Activated CD4-positive, alpha-beta T cell treated with anti-CD3 and anti-CD28 coated beads, Interleukin-2, amount 10 ng/mL, durations not matched to agents 7 days and 5 days (primary cell): Measurements from ENCODE around the gene MARCHF9. TPM values are rescaled to one million over a fixed set of nuclear protein-coding genes. Genes with fewer than 3 reads are reported as not detected.
"Not testable (repeated sequence)": the region's sequence is repeated elsewhere in the genome, so short reads cannot be mapped to it uniquely, and the experiment has no call there.

ENCODE experiments used
- CTCF ChIA-PET: fragments of 350-600 bp; sonication (Branson Sonifier 250); formaldehyde crosslinking; loops from one replicate; lab custom pipeline; 2021; ENCODE audit warnings: antibody characterized with exemption; lab: Charles Lee
- POLR2A ChIA-PET: fragments of 350-600 bp; sonication (Branson Sonifier 250); formaldehyde crosslinking; loops from one replicate; lab custom pipeline; 2021; ENCODE audit warnings: antibody characterized with exemption; lab: Charles Lee
- DNase-seq: peaks from one replicate; pipeline ENCODE4 v3.0.0-alpha.2; 2020
- H3K27ac Mint-ChIP-seq: one replicate; pipeline ENCODE4 v1.8.0; 2021; ENCODE audit warnings: mild to moderate bottlenecking, moderate library complexity, mixed read lengths
- H3K27me3 Mint-ChIP-seq: one replicate; pipeline ENCODE4 v1.8.0; 2021; ENCODE audit warnings: mixed read lengths
- H3K36me3 Mint-ChIP-seq: one replicate; pipeline ENCODE4 v1.8.0; 2021; ENCODE audit warnings: low read depth, mixed read lengths
- H3K4me1 Mint-ChIP-seq: one replicate; pipeline ENCODE4 v1.8.0; 2021; ENCODE audit warnings: mixed read lengths
- H3K4me3 Mint-ChIP-seq: one replicate; pipeline ENCODE4 v1.8.0; 2021; ENCODE audit warnings: mild to moderate bottlenecking, moderate library complexity, mixed read lengths
- H3K9me3 Mint-ChIP-seq: one replicate; pipeline ENCODE4 v1.8.0; 2021; ENCODE audit warnings: mixed read lengths
- total RNA-seq, 2 experiments: library from RNA; stranded (reverse); gene quantifications; one replicate each; pipeline ENCODE4 v1.2.3, GENCODE V29; 2021

The MARCHF9 gene, protein sequence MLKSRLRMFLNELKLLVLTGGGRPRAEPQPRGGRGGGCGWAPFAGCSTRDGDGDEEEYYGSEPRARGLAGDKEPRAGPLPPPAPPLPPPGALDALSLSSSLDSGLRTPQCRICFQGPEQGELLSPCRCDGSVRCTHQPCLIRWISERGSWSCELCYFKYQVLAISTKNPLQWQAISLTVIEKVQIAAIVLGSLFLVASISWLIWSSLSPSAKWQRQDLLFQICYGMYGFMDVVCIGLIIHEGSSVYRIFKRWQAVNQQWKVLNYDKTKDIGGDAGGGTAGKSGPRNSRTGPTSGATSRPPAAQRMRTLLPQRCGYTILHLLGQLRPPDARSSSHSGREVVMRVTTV
- total RNA-seq = 10 to 100 TPM; 23.7 to 27.2 TPM

DNA sequence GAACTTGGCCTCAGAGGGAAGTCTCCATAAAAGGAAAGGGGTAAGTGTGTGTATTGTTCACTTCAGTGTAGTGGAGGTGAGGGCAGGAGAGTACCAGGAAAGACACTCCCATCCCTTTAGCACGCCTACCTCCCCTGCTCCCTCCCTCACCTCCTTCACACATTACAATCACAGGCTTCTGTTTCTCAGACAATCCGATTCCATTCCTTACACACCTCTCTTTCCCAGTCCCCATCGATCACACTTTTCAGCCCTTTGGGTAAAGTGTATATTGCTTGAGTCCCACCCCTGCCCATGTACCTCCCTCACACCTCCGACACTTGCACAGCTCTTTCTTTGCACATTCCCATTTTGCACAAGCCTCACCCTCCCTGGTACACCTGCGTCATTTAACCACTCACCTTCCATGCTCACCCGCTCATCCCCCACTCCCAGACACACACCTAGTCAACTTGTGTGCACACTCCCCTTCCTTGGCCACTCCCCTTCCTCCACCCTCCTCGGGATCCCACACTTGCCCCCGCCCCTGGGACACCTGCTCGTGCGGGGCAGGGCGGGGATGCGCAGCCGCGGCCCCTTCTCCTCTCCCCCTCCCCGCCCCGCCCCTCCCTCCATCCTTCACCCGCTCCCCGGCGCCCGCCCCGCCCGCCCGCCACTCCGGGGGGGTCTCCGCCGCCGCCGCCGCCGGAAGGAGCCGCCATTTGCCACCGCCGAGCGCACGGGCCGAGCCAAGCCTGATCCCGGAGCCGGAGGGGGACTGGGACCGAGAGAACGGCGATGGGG lies at the start of gene MARCHF9:
Gene MARCHF9, plus strand, starts transcription at position 693 of the 783 bp plus-strand sequence. CDS start 426 bp downstream, outside the sequence.
- no peaks in the 10 kb centered on the region for H3K9me3 Mint-ChIP-seq
- peaks cover 60% of the 10 kb centered on the region for H3K4me1 Mint-ChIP-seq
- no peaks in the 10 kb centered on the region for H3K27me3 Mint-ChIP-seq
- peak within 1 kb of the TSS; percentile 78 for H3K4me3 Mint-ChIP-seq
- H3K27ac Mint-ChIP-seq = peak within 1 kb of the TSS; percentile 77
- peak; percentile 91 for DNase-seq
- CTCF ChIA-PET = interaction anchor here (1.0 to 3.9 kb wide), 2 partner anchors 12 to 25 kb away, joined by 3 to 56 read pairs; partner anchors contain the start of gene CYP27B1
- POLR2A ChIA-PET = no interaction called here
- peaks cover 35% of the 10 kb centered on the region for H3K36me3 Mint-ChIP-seq

DNA sequence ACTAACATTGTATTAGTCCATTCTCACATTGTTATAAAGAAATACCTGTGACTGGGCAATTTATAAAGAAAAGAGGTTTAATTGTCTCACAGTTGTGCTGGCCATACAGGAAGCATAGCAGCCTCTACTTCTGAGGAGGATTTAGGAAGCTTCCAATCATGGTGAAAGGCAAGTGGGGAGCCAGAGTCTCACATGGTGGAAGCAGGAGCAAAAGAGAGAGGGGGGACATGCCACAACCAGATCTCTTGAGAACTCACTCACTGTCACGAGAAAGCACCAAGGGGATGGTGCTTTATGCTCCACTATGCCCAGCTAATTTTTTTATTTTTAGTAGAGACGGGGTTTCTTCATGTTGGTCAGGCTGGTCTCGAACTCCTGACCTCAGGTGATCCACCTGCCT lies 47.7 kb upstream of the MARCHF9 start:
- Mint-ChIP-seq H3K4me1 (peaks cover 4% of the 10 kb centered on the region), H3K27ac (no peak overlapping the region), H3K27me3 (no peaks in the 10 kb centered on the region), H3K36me3 (peaks cover 62% of the 10 kb centered on the region), H3K9me3 (peaks cover 15% of the 10 kb centered on the region), H3K4me3 (no peak overlapping the region)
- POLR2A ChIA-PET = no interaction called here
- CTCF ChIA-PET = interaction anchor here (1.2 kb wide), 1 partner anchor 15 kb away, joined by 4 read pairs; no protein-coding TSS in a partner anchor
- DNase-seq = no peak

DNA sequence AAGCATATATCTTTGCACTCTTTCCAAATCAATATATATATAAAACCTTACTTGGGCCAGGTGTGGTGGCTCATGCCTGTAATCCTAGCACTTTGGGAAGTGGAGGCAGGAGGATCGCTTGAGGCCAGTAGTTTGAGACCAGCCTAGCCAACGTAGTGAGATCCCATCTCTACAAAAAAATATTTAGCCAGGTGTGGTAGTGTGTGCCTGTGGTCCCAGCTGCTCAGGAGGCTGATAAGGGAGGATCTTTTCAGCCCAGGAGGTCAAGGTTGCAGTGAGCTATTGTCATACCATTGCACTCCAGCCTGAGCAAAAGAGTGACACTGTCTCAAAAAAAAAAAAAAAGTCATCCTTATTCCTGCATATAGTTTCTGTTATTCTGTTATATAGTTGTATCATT lies 46.6 kb upstream of the MARCHF9 start:
- Mint-ChIP-seq H3K4me1 (peaks cover 4% of the 10 kb centered on the region), H3K4me3 (no peak overlapping the region), H3K27me3 (no peaks in the 10 kb centered on the region), H3K36me3 (peaks cover 56% of the 10 kb centered on the region), H3K27ac (no peak overlapping the region), H3K9me3 (peaks cover 8% of the 10 kb centered on the region)
- ChIA-PET POLR2A (no interaction called here), CTCF (interaction anchor here (0.6 kb wide), 1 partner anchor 24 kb away, joined by 3 read pairs; no protein-coding TSS in a partner anchor)
- DNase-seq = no peak

DNA sequence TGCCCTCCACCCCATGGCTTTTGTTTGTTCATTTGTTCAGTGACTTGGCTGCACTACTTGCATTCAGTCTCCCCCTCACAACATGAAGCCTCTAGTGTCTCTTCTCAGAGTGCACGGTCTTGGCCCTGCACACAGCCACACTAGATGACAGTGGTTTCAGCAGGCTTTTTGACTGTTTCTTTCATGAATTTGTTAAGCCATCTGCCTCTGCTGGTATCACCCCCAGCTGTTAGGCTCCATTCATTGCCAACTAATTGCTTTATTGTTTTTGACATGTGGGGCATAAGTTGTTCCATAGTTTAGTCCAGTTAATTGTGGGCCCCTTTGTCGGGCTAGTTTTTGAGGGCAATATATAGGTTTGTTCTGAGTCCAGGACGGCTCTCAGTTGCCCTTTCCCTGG lies 42.2 kb upstream of the MARCHF9 start:
- no peak for DNase-seq
- Mint-ChIP-seq H3K27me3 (no peaks in the 10 kb centered on the region), H3K36me3 (peaks cover 33% of the 10 kb centered on the region), H3K27ac (no peak overlapping the region), H3K9me3 (no peaks in the 10 kb centered on the region), H3K4me1 (peaks cover 4% of the 10 kb centered on the region), H3K4me3 (no peak overlapping the region)
- POLR2A ChIA-PET = no interaction called here
- CTCF ChIA-PET = interaction anchor here (0.6 to 0.7 kb wide), 2 partner anchors 22 to 130 kb away, joined by 3 read pairs; no protein-coding TSS in a partner anchor

DNA sequence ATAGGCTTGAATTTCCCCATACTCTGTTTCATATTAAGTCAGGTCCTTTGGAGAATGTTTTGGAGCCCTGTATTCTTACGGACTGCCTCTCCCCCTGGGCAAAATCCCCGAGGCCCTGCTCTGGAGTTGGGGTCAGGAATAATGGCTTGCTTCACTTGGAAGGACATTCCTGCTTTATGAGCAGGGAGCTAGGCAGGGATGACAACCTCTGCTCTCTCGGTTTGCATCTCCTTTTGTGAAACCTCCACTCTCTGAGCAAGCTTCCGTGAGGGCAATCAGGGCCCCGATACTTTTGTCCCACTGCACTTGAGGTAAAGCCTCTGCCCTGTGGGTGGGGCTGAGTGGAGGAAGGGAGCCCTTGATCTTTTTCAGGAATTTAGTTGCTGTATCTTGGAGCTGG lies 41.7 kb upstream of the MARCHF9 start:
- no peaks in the 10 kb centered on the region for H3K9me3 Mint-ChIP-seq
- peaks cover 38% of the 10 kb centered on the region for H3K36me3 Mint-ChIP-seq
- H3K4me3 Mint-ChIP-seq = no peak overlapping the region
- peaks cover 4% of the 10 kb centered on the region for H3K4me1 Mint-ChIP-seq
- no peak for DNase-seq
- no peaks in the 10 kb centered on the region for H3K27me3 Mint-ChIP-seq
- ChIA-PET CTCF (interaction anchor here (0.6 to 0.7 kb wide), 2 partner anchors 22 to 130 kb away, joined by 3 read pairs; no protein-coding TSS in a partner anchor), POLR2A (interaction anchor here (0.6 kb wide), 1 partner anchor 77 kb away, joined by 4 read pairs; no protein-coding TSS in a partner anchor)
- no peak overlapping the region for H3K27ac Mint-ChIP-seq

DNA sequence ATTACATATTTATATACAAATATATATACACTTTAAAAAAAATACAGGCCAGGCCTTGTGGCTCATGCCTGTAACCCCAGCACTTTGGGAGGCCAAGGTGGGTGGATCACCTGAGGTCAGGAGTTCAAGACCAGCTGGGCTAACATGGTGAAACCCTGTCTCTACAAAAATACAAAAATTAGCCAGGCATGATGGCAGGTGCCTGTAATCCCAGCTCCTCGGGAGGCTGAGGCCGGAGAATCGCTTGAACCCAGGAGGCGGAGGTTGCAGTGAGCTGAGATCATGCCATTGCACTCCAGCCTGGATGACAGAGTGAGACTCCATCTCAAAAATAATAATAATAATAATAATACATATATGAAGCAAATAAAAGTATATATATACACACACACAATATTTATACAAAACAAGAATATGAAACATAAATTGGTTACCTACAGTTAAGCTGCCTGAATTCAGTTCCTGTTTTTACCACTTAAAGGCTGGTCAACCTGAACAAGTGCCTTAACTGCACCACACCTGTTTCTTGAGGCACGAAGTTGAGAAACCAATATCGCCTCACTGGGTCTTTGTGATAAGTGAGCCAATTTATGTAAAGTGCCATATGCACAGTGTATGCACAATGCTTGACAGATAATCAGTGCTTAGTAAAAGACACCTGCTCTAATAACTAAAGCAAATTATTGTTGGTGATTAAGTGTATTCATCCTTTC lies 39.7 kb upstream of the MARCHF9 start:
- H3K9me3 Mint-ChIP-seq, H3K4me1 Mint-ChIP-seq, POLR2A ChIA-PET, CTCF ChIA-PET, H3K27me3 Mint-ChIP-seq, DNase-seq, H3K27ac Mint-ChIP-seq, H3K4me3 Mint-ChIP-seq: not testable (repeated sequence)
- H3K36me3 Mint-ChIP-seq = peaks cover 49% of the 10 kb centered on the region

DNA sequence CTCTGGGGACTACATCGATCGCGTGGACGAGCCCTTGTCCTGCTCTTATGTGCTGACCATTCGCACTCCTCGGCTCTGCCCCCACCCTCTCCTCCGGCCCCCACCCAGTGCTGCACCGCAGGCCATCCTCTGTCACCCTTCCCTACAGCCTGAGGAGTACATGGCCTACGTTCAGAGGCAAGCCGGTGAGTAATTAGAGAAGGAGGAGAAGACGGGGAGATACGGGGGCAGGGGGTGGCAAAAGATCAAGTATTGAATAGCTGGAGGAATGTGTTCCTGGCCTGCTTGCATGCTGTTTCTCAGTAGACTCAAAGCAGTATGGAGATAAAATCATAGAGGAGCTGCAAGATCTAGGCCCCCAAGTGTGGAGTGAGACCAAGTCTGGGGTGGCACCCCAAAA lies 39.1 kb upstream of the MARCHF9 start:
- peaks cover 48% of the 10 kb centered on the region for H3K36me3 Mint-ChIP-seq
- CTCF ChIA-PET = no interaction called here
- DNase-seq = peak; percentile 4
- no peak overlapping the region for H3K4me3 Mint-ChIP-seq
- no peaks in the 10 kb centered on the region for H3K9me3 Mint-ChIP-seq
- H3K27me3 Mint-ChIP-seq = no peaks in the 10 kb centered on the region
- peaks cover 1% of the 10 kb centered on the region for H3K4me1 Mint-ChIP-seq
- no peak overlapping the region for H3K27ac Mint-ChIP-seq
- POLR2A ChIA-PET = no interaction called here

DNA sequence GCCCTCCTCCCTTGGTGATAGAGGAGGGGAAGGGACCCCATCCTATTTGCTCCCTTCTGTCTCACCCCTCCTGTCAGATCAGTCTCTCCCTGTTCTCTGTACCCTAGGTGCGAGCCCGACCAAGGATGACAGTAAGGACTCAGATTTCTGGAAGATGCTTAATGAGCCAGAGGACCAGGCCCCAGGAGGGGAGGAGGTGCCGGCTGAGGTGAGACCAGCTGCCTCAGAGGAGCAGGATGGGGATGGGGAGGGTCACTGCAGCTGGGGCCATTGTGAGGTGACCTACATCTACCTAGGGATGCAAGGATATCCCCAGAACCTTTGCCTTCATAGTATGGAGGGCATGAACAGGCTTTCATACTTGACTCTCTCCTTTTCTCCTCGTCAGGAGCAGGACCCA lies 38.6 kb upstream of the MARCHF9 start:
- Mint-ChIP-seq H3K9me3 (no peaks in the 10 kb centered on the region), H3K36me3 (peaks cover 50% of the 10 kb centered on the region), H3K4me1 (peaks cover 1% of the 10 kb centered on the region), H3K27ac (no peak overlapping the region), H3K27me3 (no peaks in the 10 kb centered on the region), H3K4me3 (no peak overlapping the region)
- CTCF ChIA-PET = no interaction called here
- POLR2A ChIA-PET = no interaction called here
- DNase-seq = peak; percentile 4

DNA sequence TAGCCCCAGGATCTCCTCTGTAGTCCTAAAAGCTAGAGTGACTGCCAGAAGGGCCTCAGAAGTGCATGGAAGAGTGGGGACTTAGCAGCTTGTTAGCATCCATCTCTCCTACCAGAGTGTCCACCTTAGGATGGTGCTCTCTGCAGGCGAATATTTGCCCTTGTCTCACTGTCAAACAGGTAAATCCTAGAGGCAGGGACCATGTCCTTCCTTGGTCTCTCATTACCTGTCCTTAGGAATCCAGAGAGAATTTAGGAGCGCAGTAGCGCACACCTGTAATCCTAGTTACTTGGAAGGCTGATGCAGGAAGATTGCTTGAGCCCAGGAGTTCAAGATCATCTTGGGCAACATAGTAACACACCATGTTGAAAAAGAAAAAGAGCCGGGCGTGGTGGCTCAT lies 37.8 kb upstream of the MARCHF9 start:
- no peaks in the 10 kb centered on the region for H3K27me3 Mint-ChIP-seq
- CTCF ChIA-PET = interaction anchor here (0.6 to 1.0 kb wide), 2 partner anchors 84 to 477 kb away, joined by 4 read pairs; partner anchors contain the start of gene B4GALNT1
- peak; percentile 4 for DNase-seq
- H3K4me3 Mint-ChIP-seq = no peak overlapping the region
- POLR2A ChIA-PET = interaction anchor here (0.5 kb wide), 1 partner anchor 238 kb away, joined by 3 read pairs; no protein-coding TSS in a partner anchor
- H3K36me3 Mint-ChIP-seq = peaks cover 47% of the 10 kb centered on the region
- H3K4me1 Mint-ChIP-seq = no peaks in the 10 kb centered on the region
- H3K27ac Mint-ChIP-seq = no peak overlapping the region
- H3K9me3 Mint-ChIP-seq = no peaks in the 10 kb centered on the region

DNA sequence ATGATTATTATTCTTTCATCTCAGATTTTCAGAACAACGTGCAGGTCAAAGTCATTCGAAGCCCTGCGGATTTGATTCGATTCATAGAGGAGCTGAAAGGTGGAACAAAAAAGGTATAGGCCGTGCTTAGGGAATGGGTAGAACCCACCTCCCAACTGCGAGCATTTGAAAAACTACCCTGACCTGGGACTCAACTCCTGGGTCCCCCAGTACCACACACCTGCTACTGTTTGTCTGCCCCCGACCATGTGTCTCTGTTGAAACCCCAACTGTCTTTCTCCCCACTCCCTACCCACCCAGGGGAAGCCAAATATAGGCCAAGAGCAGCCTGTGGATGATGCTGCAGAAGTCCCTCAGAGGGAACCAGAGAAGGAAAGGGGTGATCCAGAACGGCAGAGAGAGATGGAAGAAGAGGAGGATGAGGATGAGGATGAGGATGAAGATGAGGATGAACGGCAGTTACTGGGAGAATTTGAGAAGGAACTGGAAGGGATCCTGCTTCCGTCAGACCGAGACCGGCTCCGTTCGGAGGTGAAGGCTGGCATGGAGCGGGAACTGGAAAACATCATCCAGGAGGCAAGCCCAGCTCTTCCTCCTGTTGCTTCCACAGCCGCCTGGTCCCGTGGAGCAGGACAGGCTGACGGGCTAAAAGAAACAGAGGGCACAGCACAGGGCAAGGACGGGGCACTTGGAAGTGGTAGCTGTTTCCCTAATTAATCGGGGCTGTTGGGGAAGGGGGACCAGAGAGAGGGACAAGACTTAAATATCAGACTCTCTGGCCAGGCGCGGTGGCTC lies 36.9 kb upstream of the MARCHF9 start:
- ChIA-PET POLR2A (no interaction called here), CTCF (interaction anchor here (0.6 to 1.0 kb wide), 2 partner anchors 85 to 478 kb away, joined by 4 read pairs; partner anchors contain the start of gene B4GALNT1)
- H3K36me3 Mint-ChIP-seq = peaks cover 46% of the 10 kb centered on the region
- no peaks in the 10 kb centered on the region for H3K27me3 Mint-ChIP-seq
- H3K4me3 Mint-ChIP-seq = no peak overlapping the region
- no peaks in the 10 kb centered on the region for H3K4me1 Mint-ChIP-seq
- H3K9me3 Mint-ChIP-seq = no peaks in the 10 kb centered on the region
- H3K27ac Mint-ChIP-seq = no peak overlapping the region
- peak; percentile 4 for DNase-seq

DNA sequence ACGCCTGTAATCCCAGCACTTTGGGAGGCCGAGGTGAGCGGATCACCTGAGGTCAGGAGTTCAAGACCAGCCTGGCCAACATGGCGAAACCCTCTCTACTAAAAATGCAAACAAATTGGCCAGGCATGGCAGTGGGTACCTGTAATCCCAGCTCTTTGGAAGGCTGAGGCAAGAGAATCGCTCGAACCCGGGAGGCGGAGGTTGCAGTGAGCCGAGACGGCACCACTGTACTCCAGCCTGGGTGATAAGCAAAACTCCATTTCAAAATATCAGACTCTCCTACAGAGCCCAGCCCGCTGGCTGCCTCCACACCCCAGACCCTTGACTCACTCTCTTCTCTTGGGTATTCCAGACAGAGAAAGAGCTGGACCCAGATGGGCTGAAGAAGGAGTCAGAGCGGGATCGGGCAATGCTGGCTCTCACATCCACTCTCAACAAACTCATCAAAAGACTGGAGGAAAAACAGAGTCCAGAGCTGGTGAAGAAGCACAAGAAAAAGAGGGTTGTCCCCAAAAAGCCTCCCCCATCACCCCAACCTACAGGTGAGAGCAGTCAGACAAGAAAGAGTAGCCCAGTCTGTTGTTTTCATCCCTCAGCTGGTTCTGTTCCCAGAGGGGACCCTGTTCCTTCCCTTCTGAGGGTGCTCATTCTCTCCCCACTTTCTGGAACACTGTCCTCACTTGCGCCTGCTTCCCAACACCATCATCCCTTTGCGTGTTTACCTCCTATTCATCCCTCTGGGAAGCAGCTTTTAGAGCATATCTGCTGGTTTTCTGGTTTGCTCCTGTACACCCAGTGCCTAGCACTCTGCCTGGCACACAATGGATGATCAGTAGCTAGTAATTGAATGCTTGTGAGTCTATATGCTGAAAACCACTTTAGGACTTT lies 36.0 kb upstream of the MARCHF9 start:
- H3K27ac Mint-ChIP-seq = peak overlapping the region; percentile 81

More for the DNA sequence above, 36.0 kb upstream of the MARCHF9 start:
- peak; percentile 5 for DNase-seq
- Mint-ChIP-seq H3K4me3 (no peak overlapping the region), H3K4me1 (no peaks in the 10 kb centered on the region), H3K27me3 (no peaks in the 10 kb centered on the region), H3K9me3 (no peaks in the 10 kb centered on the region), H3K36me3 (peaks cover 46% of the 10 kb centered on the region)
- ChIA-PET POLR2A (no interaction called here), CTCF (interaction anchor here (1.2 to 1.5 kb wide), 2 partner anchors 9 to 136 kb away, joined by 3 read pairs; no protein-coding TSS in a partner anchor)
